Erythroblast (primary cell): ENCODE results near the gene EVX2.
A peak's percentile ranks its signal among the peaks of the same experiment; 100 is the strongest.

Experiments
- DNase-seq, 2 experiments: peaks; one replicate each; lab custom pipeline; 2025; lab: John Stamatoyannopoulos, UW
- GATA1 ChIP-seq: IDR thresholded peaks from 2 replicates; pipeline ENCODE4 v1.6.1; 2011; ENCODE audit warnings: low read depth, mild to moderate bottlenecking, control low read depth, low read length, moderate library complexity
- POLR2A ChIP-seq: IDR thresholded peaks from 2 replicates; pipeline ENCODE4 v1.6.1; 2011; ENCODE audit warnings: mild to moderate bottlenecking, low read length

The EVX2 gene

DNA sequence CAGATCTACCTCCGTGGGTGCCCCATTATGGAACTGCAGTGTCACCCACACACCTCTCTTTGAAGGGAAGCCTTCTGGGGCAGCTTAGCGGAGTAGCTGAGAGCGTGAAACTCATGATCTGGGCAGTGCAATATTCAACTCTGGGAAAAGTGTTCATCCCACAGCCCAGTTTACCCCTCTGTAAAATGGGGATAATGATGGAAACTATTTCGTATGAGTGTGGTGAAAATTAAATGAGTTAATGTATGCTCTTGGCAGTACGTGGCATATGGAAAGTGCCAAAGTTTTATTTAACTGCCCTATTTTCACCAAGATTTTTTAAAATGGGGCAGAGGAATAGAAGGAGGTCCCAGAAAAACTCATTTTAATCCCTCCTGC is 11.5 kb downstream of the EVX2 start:
- TF ChIP-seq POLR2A (no peak), GATA1 (no peak)

DNA sequence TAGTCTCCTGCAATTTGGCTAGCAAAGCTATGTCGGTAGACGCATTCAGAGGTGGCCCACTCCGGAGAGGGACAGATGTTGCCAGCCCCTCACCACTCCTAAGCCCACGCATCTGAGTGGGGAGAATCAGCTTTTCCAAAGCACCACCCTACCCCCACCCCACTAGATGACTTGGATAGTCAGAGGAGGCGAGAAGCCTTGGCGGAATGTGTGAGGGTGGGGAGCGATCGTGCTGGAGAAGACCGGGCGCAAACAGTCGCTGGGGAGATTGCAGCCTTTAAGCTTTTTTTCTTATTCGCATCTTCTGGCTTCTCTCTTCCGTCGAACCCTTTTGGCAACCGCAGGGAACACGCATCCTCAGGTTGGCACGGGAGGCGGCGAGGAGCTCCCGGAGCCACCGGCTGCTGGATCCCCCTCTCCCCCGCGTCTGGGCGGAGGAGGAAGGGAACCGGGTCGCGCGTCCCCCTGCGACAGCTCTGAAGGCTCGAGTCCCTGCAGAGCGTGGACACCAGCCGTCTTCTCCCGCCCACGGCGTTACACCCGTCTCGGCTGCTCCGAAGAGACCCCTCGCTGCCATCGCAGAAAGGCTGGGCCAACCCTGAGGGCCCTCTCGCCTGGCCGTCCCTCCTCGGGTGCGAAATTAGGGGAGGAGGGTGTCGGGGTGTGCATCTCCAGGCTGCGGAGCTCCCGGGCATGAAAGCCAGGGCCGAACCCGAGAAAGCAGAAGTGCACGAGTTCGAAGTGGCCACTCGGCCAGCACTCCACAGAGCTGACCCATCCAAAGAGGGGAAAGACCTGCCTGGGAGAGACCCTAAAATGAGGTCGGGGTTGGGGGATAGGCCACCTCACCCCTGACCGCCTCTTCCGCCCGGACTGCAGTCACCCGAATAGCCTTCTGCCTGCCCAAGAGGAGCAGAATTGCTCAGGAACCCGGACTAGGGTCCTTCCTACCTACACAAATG is 12.2 kb downstream of the EVX2 start:
- DNase-seq, result no peak
- TF ChIP-seq GATA1 (no peak), POLR2A (no peak)

More for the DNA sequence above, 11.5 kb downstream of the EVX2 start:
- no peak for DNase-seq

GRCh38 chr2:176068419-176068832 is 15.3 kb downstream of the EVX2 start:
- DNase-seq, result peak in 1 of 2 experiments; percentile 14
- no peak for TF ChIP-seq POLR2A
- TF ChIP-seq GATA1, result no peak

DNA sequence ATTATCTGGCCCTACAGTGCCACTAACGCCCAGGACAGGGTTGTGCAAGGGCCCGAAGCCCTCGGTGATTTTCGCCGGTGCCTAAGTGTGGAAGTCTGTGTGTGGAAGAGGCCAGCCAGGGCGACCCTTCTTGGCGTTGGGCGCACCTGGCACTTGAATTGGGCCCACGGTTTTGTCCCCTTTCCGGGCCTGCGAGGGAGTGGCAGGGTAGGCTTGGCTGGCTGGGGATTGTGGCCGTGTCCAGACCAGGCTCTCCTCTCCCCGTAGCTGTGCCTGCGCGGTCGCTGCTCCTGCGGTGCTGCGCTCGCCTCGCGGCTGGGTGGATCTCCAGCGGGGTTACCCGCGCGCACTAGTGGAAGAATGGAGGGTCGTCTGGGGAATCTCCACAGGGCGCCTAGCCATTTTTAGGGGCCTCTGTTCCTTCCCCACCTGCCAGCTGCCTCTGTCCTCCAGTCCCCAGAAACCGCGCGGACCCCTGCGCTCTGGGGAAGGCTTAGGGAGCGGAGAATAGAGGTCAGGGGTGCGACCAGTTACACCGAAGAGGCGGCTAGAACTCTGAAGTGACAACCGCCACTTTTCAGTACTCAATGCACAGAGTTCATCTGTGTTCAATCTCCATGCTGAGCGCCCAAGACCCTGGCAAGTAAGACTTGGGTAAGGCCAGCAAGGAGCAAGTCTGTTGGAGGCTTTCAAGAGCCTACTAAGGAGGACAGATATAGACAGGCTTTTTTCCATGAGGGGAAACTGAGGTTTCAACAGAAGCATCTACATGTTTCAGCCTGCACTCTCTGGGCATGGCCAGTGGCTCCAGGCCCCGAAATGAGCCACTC is 16.0 kb downstream of the EVX2 start:
- TF ChIP-seq GATA1 (no peak), POLR2A (no peak)
- peak; percentile 37 to 46 for DNase-seq

DNA sequence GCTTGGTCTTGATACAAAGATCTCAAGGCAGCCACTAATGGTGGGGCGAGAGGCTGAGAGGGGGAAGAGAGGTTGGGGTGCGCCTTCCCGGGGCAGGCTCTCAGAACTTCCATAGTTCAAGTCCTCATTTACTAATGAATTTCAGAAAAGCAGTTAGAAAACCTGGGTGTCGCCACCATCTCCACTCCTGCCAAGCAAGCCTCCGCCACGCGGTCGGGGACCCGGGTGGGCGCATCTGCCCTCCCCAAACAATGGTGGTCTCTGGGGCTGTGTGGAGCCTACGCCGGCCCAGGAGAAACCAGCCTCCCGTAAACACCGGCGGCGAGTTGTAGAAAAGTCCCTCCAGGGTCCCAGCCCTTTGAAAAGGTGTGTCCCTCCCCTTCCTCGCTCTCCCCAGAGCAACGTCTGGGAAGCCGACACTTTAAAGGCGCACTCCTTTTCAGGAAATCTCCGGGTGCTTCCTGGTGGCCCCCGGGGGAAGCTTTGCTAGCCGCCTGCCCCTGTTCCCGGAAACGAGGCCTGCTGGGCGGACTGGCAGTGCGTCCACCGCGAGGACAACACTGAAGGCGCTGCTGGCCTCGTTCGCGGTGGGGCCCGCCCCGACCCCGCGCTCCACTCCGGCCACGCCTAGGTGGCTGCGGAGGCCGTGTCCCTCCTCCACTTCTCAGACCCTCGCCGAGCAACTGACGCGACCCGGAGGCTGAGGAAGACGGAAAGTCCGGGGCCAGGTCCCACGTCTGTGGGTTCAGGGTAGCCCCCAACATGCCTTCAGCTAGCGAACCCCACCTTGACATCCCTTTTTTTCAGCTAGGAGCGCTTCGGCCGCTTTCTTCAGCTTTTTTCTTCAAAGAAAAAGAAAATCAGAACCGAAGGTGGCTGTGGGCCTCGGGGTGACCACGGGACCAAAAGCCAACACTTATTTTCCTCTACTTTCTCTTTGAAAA is 16.8 kb downstream of the EVX2 start:
- TF ChIP-seq POLR2A (no peak), GATA1 (no peak)
- DNase-seq, result peak; percentile 20 to 24

GRCh38 chr2:176063958-176064357 is 19.8 kb downstream of the EVX2 start:
- no peak for TF ChIP-seq GATA1
- TF ChIP-seq POLR2A, result no peak
- DNase-seq, result no peak

GRCh38 chr2:176056406-176056805 is 27.4 kb downstream of the EVX2 start:
- DNase-seq, result no peak
- TF ChIP-seq GATA1 (no peak), POLR2A (no peak)

GRCh38 chr2:176039375-176039774 is 44.4 kb downstream of the EVX2 start:
- no peak for TF ChIP-seq POLR2A
- TF ChIP-seq GATA1, result no peak
- DNase-seq, result no peak

- TF ChIP-seq POLR2A, result no peak
- no peak for TF ChIP-seq GATA1
- no peak for DNase-seq
These were observed 45.1 kb downstream of the EVX2 start for GRCh38 chr2:176038694-176039093.

- no peak for DNase-seq
- TF ChIP-seq POLR2A, result no peak
- no peak for TF ChIP-seq GATA1
These were observed 48.6 kb downstream of the EVX2 start for GRCh38 chr2:176035013-176035691.

GRCh38 chr2:176027806-176028205 is 56.0 kb downstream of the EVX2 start:
- no peak for TF ChIP-seq POLR2A
- TF ChIP-seq GATA1, result no peak
- DNase-seq, result no peak
